HG02884 (cell line): Measurements from ENCODE around the gene HTR5A.

Experiments
- ATAC-seq: cut with Tn5 transposase; IDR thresholded peaks from one replicate; pipeline ENCODE4 v1.9.1; 2021; ENCODE audit warnings: mild to moderate bottlenecking, moderate library complexity; ENCODE audit not compliant: unreplicated experiment

HTR5A gene

DNA sequence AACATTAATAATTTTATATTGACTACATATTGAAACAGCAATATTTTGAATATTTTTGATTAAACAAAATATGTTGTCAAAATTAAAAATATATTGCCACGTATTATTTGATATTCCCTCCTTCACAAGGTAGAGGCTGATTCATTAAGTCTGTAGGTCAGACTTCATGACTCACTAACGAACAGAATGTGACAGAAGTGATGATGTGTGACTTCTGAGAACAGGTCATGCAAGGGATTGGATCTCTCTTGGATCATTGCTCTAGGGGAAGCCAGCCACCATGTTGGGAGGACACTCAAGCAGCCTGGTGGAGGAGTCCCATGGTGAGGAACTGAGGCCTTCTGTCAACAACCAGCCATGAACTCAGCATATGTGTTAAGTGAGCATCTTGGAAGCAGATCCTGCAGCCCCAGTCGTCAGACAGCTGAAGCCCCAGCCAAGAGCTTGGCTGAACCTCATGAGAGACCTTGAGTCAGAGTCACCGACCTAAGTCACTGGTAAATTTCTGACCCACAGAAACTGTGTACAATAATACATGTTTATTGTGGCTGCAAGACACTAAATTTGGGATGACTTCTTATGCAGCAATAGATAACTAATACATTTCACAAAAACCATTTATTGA, 66.6 kb downstream of the HTR5A start:
- ATAC-seq, result no peak
